Measurements from ENCODE around the gene CCDC187. TPM values are rescaled to one million over a fixed set of nuclear protein-coding genes. Genes with fewer than 3 reads are reported as not detected.
"Not testable (repeated sequence)": the region's sequence is repeated elsewhere in the genome, so short reads cannot be mapped to it uniquely, and the experiment has no call there.

The CCDC187 gene
- total RNA-seq, 1 experiment from 2014 or later: 2.5 TPM

DNA sequence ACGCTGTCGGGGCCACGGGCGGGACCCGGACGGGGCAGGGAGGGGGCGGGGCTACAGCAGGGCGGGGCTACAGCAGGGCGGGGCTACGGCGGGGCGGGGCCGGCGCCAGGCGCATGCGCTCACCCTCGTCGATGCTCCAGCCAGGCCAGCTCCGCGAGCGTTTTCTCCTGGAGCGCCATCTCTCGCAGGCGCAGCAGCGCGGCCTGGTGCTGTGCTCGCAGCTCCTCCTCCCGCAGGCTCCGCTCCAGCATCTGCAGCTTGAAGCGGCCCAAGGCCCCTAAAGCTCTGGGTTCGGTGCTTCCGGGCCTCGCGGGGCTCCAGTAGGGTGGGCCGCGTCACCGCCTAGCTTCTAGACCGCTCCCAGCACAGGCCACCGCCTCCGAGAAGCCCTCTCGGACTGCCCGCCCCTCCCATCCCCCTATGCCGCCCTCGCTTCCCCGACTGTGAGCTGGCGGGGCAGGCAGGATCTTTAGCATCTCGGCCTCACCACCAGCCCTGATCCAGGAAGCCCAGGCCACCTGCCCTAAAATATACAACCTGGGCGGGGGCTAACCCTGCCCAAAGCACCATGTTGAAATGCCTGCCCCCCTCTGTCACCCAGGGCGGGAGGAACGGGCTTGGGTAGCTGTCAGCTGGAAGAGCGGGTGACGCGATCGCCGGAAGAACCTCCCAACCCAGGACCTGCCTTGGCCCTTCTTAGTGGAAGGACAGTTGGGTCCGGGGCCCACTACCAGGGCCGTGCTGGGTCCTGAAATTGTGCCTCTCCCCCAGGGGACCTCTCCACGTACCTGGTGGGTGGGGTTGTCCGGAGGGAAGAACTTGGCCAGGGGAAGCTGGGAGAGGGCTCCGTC is 36.4 kb downstream of the CCDC187 start:
- DNase-seq (ENCODE audit: low spot score): peak; percentile 80

DNA sequence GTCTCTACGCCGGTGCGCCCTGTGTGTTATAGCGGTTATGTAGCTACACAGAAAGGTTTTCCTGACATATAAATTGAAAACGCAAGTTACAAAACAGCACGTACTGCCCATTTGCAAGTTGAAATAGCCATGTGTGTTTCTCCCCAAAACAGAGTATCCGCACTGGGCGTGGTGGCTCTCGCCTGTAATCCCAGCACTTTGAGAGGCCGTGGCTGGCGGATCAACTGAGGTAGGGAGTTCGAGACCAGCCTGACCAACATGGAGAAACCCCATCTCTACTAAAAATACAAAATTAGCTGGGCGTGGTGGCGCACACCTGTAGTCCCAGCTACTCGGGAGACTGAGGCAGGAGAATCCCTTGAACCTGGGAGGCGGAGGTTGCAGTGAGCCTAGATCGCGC is 37.3 kb downstream of the CCDC187 start:
- DNase-seq (ENCODE audit: low spot score): not testable (repeated sequence)

GRCh38 chr9:136265561-136266355 is 38.1 kb downstream of the CCDC187 start:
- no peak for DNase-seq (ENCODE audit: low spot score)

- no peak for DNase-seq (ENCODE audit: low spot score)
These were observed 39.2 kb downstream of the CCDC187 start for GRCh38 chr9:136264441-136265405.

DNA sequence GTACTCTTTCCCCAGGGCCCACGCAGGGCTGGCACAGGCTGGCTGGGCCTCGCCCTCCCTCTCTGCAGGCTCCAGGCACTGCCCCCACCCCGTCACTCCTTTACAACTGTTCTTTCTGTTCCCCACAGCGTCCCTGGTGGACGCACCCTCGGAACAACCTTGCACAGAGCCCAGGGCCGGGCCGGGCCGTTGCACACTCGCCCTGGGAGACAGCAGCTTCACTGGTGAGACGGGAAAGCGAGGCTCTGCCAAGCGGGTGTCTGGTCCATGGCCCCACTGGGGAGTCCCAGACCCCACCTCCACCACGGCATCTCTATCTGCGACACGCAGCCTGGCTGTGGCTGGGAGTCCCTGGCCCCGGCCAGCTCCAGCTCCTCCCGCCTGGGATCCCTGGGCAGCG is 39.9 kb downstream of the CCDC187 start:
- DNase-seq (ENCODE audit: low spot score): no peak

DNA sequence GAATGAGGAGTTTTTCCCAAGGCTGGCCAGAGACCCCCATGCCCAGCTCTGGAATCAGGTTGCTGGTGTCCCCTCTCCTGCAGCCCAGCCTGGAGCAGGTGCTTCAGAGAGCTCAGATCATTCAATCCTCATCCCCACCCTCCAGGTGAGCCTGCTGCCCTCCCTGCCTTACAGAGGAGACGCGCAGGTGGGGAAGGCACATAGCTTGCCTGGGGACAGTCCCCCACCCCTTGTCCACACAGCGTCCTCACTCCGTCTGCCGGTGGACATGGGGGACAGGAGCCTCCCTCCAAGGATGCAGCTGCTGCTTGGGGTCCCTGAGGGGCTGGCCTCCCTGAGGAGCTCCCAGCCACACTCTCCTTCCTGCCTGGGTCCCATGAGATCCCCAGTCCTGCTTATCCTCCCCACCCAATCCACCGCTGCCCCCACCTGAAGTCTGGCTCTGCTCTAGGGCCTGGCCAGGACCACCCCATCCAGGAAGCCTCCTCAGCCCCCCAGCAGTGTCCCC is 41.2 kb downstream of the CCDC187 start:
- DNase-seq (ENCODE audit: low spot score): no peak

GRCh38 chr9:136261686-136262430 is 42.0 kb downstream of the CCDC187 start:
- no peak for DNase-seq (ENCODE audit: low spot score)

DNA sequence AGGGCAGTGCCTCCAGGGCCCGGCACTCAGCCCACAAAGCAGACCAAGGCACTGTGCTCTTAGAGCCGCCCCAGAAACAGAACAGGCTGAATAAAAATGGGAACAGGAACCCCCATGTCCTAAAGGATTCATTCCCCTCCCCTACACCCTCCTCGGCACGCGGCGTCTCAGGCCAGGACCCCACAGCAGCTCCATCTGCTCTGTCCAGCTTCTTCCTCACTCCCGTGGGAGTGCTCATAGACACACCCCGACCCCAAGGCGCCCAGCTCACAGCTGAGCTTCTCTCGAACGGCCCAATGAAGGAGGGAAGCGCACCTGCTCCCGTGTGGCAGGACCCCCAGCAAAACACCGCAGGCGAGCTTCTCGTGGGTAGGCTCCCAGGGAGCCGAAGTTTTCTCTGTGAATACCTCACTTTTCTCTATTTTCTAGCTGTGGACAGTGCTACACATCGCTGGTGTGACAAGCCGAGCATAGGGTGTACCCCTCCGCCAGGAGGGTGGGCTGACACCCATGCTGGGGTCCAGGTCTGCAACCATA is 42.9 kb downstream of the CCDC187 start:
- no peak for DNase-seq (ENCODE audit: low spot score)

DNA sequence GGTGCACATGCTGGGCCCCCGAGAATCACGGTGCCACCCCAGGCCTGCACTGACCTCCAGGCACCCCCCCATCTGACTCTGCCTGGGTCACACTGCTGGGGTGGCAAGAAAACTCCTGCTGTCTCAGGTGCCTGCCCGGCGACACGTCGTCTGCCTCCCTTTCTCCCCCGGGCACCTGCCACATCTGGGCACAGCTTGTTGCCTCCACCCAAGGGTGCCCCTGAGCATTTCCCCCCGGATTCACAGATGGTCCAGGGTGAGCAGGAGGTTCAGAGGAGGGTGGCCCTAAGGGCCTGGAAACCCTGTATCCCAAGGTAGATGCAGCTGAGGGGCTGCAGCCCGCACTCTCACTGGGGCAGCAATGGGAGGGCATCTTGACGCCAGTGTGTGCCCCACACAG is 43.4 kb downstream of the CCDC187 start:
- no peak for DNase-seq (ENCODE audit: low spot score)

- DNase-seq (ENCODE audit: low spot score): no peak
These were observed 44.1 kb downstream of the CCDC187 start for GRCh38 chr9:136259836-136260235.

DNA sequence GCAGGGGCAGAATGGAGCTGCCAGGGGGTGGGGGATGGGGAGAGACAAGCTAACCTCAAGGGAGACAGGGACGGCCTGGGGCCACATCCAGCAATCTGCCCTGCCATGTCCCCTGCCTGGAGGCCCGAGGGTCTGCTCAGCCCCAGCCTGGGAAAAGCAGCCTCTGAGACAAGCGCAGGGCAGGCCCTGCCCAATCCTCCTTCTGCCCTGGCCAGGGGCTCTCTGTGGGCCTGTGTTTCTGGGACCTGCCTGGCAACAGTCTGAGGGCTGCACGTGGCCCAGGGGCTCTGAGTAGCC is 44.4 kb downstream of the CCDC187 start:
- no peak for DNase-seq (ENCODE audit: low spot score)

DNA sequence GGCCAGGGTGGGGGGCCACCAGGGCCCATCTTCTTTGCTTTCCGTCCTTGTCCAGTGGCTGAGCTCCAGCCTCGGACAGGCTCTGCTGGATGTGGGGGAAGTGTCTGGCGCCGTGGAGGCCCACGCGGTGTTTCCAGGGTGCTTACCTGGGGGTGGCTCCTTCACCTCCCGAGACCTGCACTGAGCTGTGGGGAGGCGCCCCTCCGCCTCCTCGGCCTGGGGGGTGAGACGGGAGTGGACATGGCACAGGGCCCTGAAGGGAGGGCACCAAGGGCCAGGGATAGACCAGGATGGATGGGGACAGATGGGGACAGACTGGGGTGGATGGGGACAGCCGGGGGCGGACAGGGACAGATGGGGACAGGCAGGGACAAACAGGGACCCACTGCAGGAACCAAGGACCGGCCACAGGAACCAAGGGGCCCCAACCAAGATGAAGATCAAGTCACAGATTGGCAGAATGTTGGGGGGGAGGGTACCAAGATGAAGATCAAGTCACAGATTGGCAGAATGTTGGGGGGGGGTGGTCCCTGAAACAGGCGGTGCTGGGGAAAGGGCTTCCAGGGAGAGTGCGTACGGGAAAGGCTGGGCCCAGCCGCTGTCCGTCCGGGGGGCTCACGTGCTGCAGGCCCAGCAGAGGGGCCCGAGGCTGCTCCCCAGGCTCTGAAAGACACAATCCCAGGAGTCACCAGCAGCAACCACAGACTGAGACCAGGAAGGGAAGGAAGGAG is 44.9 kb downstream of the CCDC187 start:
- no peak for DNase-seq (ENCODE audit: low spot score)

DNA sequence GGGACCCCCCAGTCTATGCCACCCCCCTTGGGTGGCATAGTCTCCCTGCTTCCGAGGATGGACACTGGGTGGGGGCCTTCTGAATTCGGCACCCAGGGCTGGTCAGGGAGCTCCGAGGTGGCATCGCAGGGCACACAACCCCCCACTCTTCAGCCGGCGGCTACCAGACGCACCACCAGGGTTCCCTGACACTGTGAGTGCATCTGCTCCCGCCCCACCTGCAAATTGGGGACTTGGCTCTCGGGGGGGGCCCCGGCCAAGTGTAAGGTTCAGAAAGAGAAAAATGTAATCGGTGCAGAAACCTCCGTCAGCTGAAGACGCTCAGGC is 45.6 kb downstream of the CCDC187 start:
- no peak for DNase-seq (ENCODE audit: low spot score)

GRCh38 chr9:136257381-136258298 is 46.3 kb downstream of the CCDC187 start:
- no peak for DNase-seq (ENCODE audit: low spot score)

DNA sequence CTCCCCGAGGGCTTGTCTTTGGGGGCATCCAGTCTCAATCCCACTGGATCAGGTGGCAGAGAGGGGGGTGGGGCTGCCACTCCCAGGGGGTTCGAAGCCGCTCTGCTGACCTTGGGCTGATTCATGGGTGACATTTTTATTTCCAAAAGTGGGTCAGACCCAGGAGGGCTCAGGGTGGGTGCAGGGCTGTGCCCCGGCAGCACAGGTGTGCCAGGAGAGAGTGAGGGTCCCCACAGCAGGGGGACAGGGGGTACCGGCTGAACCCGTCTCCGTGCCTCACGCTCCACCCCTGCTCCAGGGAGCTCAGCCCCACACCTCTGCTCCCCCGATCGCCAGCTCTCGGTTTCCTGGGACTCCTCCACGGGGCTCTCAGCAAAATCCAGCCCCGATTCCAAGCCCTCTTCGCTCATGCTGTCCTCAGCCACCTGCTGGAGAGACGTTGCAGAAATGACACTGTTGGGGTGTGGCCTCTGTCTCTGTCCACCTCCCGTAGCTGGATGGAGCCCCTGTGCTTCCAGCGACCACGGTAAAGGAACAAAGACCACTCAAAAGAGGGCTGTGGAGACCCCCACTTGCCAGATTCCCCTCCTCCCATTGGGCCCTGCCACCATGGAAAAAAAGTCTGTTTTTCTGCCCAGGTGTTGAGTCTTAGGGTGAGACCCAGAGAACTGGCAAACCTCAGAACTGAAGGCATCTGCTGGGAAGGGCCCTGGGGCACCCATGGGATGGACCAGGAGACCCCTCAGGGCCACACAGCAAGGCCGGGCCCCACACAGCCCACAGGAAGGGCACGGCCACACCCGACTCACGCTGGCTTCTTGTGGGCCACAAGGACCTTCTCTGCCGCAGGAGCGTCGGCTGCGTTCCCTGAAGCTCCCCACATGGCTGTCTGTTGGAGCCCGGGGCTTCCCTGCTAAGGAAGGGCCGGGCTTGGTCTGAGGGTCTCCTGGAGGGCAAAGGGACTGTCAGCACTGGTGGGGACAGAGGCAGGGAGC is 47.7 kb downstream of the CCDC187 start:
- peak; percentile 34 for DNase-seq (ENCODE audit: low spot score)

DNA sequence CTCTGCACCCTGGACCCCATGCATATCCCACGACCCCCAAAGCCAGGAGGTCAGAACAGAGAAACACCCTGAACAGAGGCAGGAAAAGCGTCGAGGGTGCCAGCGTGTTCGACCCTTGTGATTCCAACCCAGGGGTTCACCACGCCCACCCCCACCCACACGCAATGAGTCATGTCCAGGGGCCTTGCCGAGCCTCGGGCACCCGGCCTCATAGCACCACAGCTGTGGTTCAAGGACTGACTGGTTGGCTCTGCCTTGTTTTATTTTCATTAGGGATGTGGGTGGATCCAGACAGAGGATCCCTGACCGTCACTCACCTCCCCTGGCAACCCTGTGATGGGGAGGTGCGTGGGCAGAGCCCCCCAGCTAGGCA is 48.7 kb downstream of the CCDC187 start:
- DNase-seq (ENCODE audit: low spot score): no peak

DNA sequence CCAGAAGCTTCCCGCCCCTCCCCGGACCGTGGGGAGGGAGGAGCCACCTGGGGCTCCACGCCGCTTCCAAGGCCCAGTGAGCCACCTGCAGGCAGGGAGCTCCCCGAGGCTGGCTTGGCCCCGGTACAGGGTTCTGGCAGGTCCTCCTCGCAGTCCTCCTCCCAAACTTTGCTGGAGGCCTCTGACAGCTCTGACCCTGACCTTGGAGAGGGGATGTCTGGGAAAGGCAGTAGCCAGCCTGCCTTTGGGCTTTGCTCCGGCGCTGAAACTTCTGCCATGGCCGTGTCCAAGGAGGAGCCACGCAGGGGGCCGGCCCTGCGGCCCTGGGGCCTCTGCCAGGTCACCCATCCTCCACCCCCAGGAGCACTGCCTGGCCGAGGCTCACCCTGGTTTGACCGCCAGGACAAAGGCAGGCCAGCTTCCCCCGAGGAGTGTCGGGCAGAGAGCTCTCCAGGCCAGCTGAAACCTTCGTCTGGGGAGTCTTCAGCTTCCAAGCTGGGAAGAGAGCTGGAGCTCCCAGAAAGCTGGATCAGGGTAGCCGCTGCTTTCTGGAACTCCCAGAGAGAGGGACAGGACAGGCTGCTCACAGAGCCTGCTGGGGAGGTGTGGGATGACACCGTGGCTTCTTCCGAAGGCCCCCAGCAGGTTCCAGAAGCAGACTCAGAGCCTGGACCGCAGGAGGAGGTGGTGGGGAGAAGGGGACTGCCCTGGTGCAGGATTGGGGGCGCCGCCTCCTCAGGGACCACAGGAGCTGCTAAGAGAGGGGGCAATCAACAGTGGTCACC is 49.3 kb downstream of the CCDC187 start:
- DNase-seq (ENCODE audit: low spot score): no peak

Data from HT-29 (cell line).